Measurements from ENCODE around the gene KLHL35.

- TF ChIP-seq CTCF (IDR thresholded peaks at IDR 0.05) (no peak), POLR2A (IDR thresholded peaks at IDR 0.05) (no peak), POLR2AphosphoS5 (IDR thresholded peaks at IDR 0.05) (no peak), EP300 (IDR thresholded peaks at IDR 0.05) (no peak)
Observed at GRCh38 chr11:75380245-75380644, 52.8 kb downstream of the KLHL35 start.
